HepG2 (cell line): ENCODE results near the gene PEPD. TPM values are rescaled to one million over a fixed set of nuclear protein-coding genes. Genes with fewer than 3 reads are reported as not detected.

Experiments
- ATAC-seq: fragments of 200-7000 bp; cut with Tn5 transposase; 3 replicates; pipeline ENCODE4 v1.9.1; 2020; ENCODE audit warnings: mild to moderate bottlenecking, moderate library complexity
- BruUV-seq: library from RNA; stranded (reverse); fragments of 400-500 nt; replicated peaks from 2 replicates; lab custom pipeline; 2021; lab: Mats Ljungman, UMichigan
- CTCF ChIA-PET: fragments of 300-600 bp; formaldehyde crosslinking; extraction: SDS; loops from one replicate; lab custom pipeline; 2021; ENCODE audit warnings: low total read pairs, inconsistent platforms, low intra/inter-chr PET ratio; lab: Yijun Ruan, JAX
- POLR2A ChIA-PET: fragments of 350-600 bp; sonication (Branson Sonifier 250); formaldehyde crosslinking; loops from one replicate; lab custom pipeline; 2020; ENCODE audit warnings: antibody characterized with exemption, inconsistent platforms; lab: Yijun Ruan, JAX
- DNase-seq: peaks from one replicate; pipeline ENCODE4 v3.0.0-alpha.2; 2015; ENCODE audit warnings: low spot score
- FAIRE-seq: peaks from 3 replicates; lab custom pipeline; 2011; peaks lifted over from hg19 to GRCh38; lab: Jason Lieb, UNC
- H2AFZ ChIP-seq: one replicate; pipeline ENCODE4 v1.6.1; 2011; ENCODE audit warnings: low read length, inconsistent platforms
- H3K27ac ChIP-seq: fragments of 300-600 bp; 3 replicates; pipeline ENCODE4 v1.8.0; 2011; ENCODE audit warnings: mixed run types, mild to moderate bottlenecking, mixed read lengths, low read length, inconsistent platforms; ENCODE audit not compliant: insufficient read depth; ENCODE audit errors: extremely low read length
- H3K27me3 ChIP-seq, 2 experiments: fragments of 200-600 bp in 1 of 2; 2 replicates in 1 of 2; 3 replicates in 1 of 2; pipeline versions ENCODE4 v1.6.0 to v1.8.0; 2011; ENCODE audit warnings: low read length in 2 of 2, mild to moderate bottlenecking in 2 of 2, moderate library complexity in 2 of 2, inconsistent platforms in 1 of 2; ENCODE audit not compliant: insufficient read depth in 2 of 2, control insufficient read depth in 1 of 2
- H3K36me3 ChIP-seq, 2 experiments: fragments of 200-600 bp in 1 of 2; replicated peaks in 1 of 2; 2 replicates in 1 of 2; 3 replicates in 1 of 2; pipeline versions ENCODE4 v1.5.1 to v1.8.0; 2011; ENCODE audit warnings: low read length in 2 of 2, inconsistent platforms in 1 of 2; ENCODE audit not compliant: insufficient read depth in 2 of 2, control insufficient read depth in 1 of 2
- H3K4me1 ChIP-seq: 2 replicates; pipeline ENCODE4 v1.5.1; 2012; ENCODE audit warnings: low read length, inconsistent platforms; ENCODE audit not compliant: insufficient read depth
- H3K4me2 ChIP-seq: 2 replicates; pipeline ENCODE4 v1.6.0; 2011; ENCODE audit warnings: low read depth, low read length, inconsistent platforms
- H3K4me3 ChIP-seq, 3 experiments: fragments of 200-600 bp in 1 of 3; sonication (generic), shearing (Covaris generic) in 1 of 3; replicated peaks in 1 of 3; 2 replicates each; pipeline ENCODE4 v1.5.1; 2011 to 2016; ENCODE audit warnings: low read length in 3 of 3, inconsistent platforms in 2 of 3, low read depth in 2 of 3, mild to moderate bottlenecking in 2 of 3, control low read depth in 1 of 3, mixed read lengths in 1 of 3; ENCODE audit not compliant: insufficient read depth in 1 of 3
- H3K79me2 ChIP-seq: one replicate; pipeline ENCODE4 v1.6.1; 2011; ENCODE audit warnings: low read length, inconsistent platforms; ENCODE audit not compliant: insufficient read depth
- H3K9ac ChIP-seq: 2 replicates; pipeline ENCODE4 v1.6.0; 2011; ENCODE audit warnings: mild to moderate bottlenecking, low read depth, low read length, inconsistent platforms; ENCODE audit not compliant: insufficient read depth
- H3K9me3 ChIP-seq: 2 replicates; pipeline ENCODE4 v1.5.1; 2012; ENCODE audit warnings: mild to moderate bottlenecking, low read length
- H4K20me1 ChIP-seq: 2 replicates; pipeline ENCODE4 v1.6.0; 2011; ENCODE audit warnings: inconsistent platforms, mild to moderate bottlenecking, low read length, moderate library complexity; ENCODE audit not compliant: insufficient read depth
- CREM ChIP-seq, 2 experiments: sonication (generic) in 1 of 2; formaldehyde crosslinking in 1 of 2; IDR thresholded peaks; 2 replicates each; pipeline versions ENCODE4 v1.4.0 to v1.6.1; 2016 to 2020; ENCODE audit warnings: antibody characterized with exemption in 1 of 2, mild to moderate bottlenecking in 1 of 2, missing genetic modification reagents in 1 of 2
- DNMT1 ChIP-seq: sonication (generic); formaldehyde crosslinking; IDR thresholded peaks from 2 replicates; pipeline ENCODE4 v1.5.1; 2020; ENCODE audit warnings: mild to moderate bottlenecking, missing genetic modification reagents
- MED13 ChIP-seq: sonication (generic); formaldehyde crosslinking; IDR thresholded peaks from 2 replicates; pipeline ENCODE4 v1.5.0; 2020; ENCODE audit warnings: missing genetic modification reagents
- PHF20 ChIP-seq: sonication (generic); formaldehyde crosslinking; IDR thresholded peaks from 2 replicates; pipeline ENCODE4 v1.5.0; 2020; ENCODE audit warnings: mild to moderate bottlenecking, missing genetic modification reagents
- POGZ ChIP-seq: sonication (generic); formaldehyde crosslinking; IDR thresholded peaks from 2 replicates; pipeline ENCODE4 v1.4.0; 2020; ENCODE audit warnings: mild to moderate bottlenecking, missing genetic modification reagents
- STAT5B ChIP-seq: sonication (generic); formaldehyde crosslinking; IDR thresholded peaks from 2 replicates; pipeline ENCODE4 v1.4.0; 2020; ENCODE audit warnings: missing genetic modification reagents
- WIZ ChIP-seq: sonication (generic); formaldehyde crosslinking; IDR thresholded peaks from 2 replicates; pipeline ENCODE4 v1.5.1; 2020; ENCODE audit warnings: mild to moderate bottlenecking, missing genetic modification reagents
- ZFAT ChIP-seq: sonication (generic); formaldehyde crosslinking; conservative IDR thresholded peaks from 2 replicates; pipeline ENCODE4 v1.8.1; 2023; ENCODE audit warnings: missing genetic modification reagents, inconsistent platforms
- ZNF207 ChIP-seq: fragments of 450-650 bp; IDR thresholded peaks from 2 replicates; pipeline ENCODE4 v1.6.1; 2016; ENCODE audit warnings: antibody characterized with exemption, borderline replicate concordance
- ZNF335 ChIP-seq: sonication (generic); formaldehyde crosslinking; IDR thresholded peaks from 2 replicates; pipeline ENCODE4 v1.4.0; 2020; ENCODE audit warnings: missing genetic modification reagents
- ZNF441 ChIP-seq: sonication (generic); formaldehyde crosslinking; IDR thresholded peaks from 2 replicates; pipeline ENCODE4 v1.7.0; 2021; ENCODE audit warnings: missing genetic modification reagents, borderline replicate concordance
- ZNF556 ChIP-seq: sonication (generic); formaldehyde crosslinking; IDR thresholded peaks from 2 replicates; pipeline ENCODE4 v1.4.0; 2020; ENCODE audit warnings: mild to moderate bottlenecking, missing genetic modification reagents, borderline replicate concordance
- ZNF7 ChIP-seq: IDR thresholded peaks from 2 replicates; pipeline ENCODE4 v1.6.1; 2016; ENCODE audit warnings: missing biosample characterization, missing genetic modification reagents
- ZNF720 ChIP-seq: sonication (generic); formaldehyde crosslinking; IDR thresholded peaks from 2 replicates; pipeline ENCODE4 v1.4.0; 2020; ENCODE audit warnings: missing genetic modification reagents
- WGBS: methylation state at CpG from one replicate; pipeline ENCODE4 v1.1.6; 2017; ENCODE audit warnings: low lambda C conversion rate; 5-methylcytosine and 5-hydroxymethylcytosine counted together
- in situ Hi-C: cut with HindIII; loops from 2 replicates; pipeline ENCODE4 v1.10.0; 2017; ENCODE audit warnings: low pct_unique_long_range_greater_than_20kb; ENCODE audit not compliant: extremely low pct_ligation_motif_present
- intact Hi-C: fragments of 100-400 bp; cut with micrococcal nuclease; formaldehyde crosslinking; loops from one replicate; pipeline ENCODE4 v1.10.0; 2022; ENCODE audit not compliant: unreplicated experiment
- polyA plus RNA-seq, 8 experiments: library from polyadenylated mRNA; depleted of rRNA in 3 of 8; stranded (reverse) in 7 of 8; unstranded in 1 of 8; fragments of >200 nt; fragmentation: Illumina TruSeq in 4 of 8; extraction: Trizol in 4 of 8; gene quantifications; 2 replicates each; pipeline versions ENCODE4 v1.2.1 to v1.2.3, GENCODE V29; 2011 to 2016; ENCODE audit warnings: low read depth in 4 of 8, missing spikeins in 1 of 8, mixed read lengths in 1 of 8; ENCODE audit not compliant: insufficient read depth in 1 of 8
- total RNA-seq, 5 experiments: library from RNA; depleted of rRNA; stranded (reverse); fragments of >200 nt; fragmentation: Illumina TruSeq; extraction: Trizol; gene quantifications; 2 replicates each; pipeline ENCODE4 v1.2.3, GENCODE V29; 2016; ENCODE audit warnings: low read depth in 1 of 5
- TF ChIP-seq, protein P1 (sequence below): sonication (generic); formaldehyde crosslinking; IDR thresholded peaks from 2 replicates; pipeline ENCODE4 v1.4.0; 2020; ENCODE audit warnings: missing genetic modification reagents
- TF ChIP-seq, protein P2 (sequence below): sonication (generic); formaldehyde crosslinking; IDR thresholded peaks from 2 replicates; pipeline ENCODE4 v1.8.1; 2023; ENCODE audit warnings: mild to moderate bottlenecking, moderate library complexity, missing genetic modification reagents

Gene PEPD
- total and polyA plus RNA-seq, 2 of the 13 experiments (the other 11 are each of a cell fraction or from before 2014, with no cell fraction given): 60.7 to 75.1 TPM

DNA sequence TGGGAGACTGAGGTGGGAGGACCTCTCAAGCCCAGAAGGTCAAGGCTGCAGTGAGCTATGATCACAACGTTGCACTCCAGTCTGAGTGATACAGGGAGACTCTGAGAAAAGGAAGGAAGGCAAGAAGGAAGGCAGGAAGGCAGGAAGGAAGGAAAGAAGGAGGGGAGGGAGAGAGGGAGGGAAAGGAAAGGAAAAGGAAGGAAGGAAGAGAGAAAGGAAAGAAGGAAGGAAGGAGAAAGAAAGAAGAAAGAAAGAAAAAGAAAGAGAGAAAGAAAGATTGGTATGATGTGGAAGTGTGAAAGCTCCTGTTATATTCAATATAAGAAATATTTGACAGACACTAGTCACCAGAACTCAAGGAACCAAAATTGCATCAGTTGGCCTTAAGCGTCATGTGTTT lies 180.6 kb downstream of the PEPD start:
- H3K27me3 ChIP-seq: no peaks in the 10 kb centered on the region
- 74% methylated on average over 2 of the region's 2 CpGs for WGBS
- no peaks in the 10 kb centered on the region for H3K9me3 ChIP-seq
- no peak overlapping the region for H3K27ac ChIP-seq
- no peak overlapping the region for H3K4me2 ChIP-seq
- no peaks in the 10 kb centered on the region for H4K20me1 ChIP-seq
- no peak for TF ChIP-seq MED13 (CRISPR knock-in tag)
- TF ChIP-seq ZNF556: no peak
- TF ChIP-seq POGZ (CRISPR knock-in tag): no peak
- TF ChIP-seq ZNF720: no peak
- TF ChIP-seq, protein P1, sequence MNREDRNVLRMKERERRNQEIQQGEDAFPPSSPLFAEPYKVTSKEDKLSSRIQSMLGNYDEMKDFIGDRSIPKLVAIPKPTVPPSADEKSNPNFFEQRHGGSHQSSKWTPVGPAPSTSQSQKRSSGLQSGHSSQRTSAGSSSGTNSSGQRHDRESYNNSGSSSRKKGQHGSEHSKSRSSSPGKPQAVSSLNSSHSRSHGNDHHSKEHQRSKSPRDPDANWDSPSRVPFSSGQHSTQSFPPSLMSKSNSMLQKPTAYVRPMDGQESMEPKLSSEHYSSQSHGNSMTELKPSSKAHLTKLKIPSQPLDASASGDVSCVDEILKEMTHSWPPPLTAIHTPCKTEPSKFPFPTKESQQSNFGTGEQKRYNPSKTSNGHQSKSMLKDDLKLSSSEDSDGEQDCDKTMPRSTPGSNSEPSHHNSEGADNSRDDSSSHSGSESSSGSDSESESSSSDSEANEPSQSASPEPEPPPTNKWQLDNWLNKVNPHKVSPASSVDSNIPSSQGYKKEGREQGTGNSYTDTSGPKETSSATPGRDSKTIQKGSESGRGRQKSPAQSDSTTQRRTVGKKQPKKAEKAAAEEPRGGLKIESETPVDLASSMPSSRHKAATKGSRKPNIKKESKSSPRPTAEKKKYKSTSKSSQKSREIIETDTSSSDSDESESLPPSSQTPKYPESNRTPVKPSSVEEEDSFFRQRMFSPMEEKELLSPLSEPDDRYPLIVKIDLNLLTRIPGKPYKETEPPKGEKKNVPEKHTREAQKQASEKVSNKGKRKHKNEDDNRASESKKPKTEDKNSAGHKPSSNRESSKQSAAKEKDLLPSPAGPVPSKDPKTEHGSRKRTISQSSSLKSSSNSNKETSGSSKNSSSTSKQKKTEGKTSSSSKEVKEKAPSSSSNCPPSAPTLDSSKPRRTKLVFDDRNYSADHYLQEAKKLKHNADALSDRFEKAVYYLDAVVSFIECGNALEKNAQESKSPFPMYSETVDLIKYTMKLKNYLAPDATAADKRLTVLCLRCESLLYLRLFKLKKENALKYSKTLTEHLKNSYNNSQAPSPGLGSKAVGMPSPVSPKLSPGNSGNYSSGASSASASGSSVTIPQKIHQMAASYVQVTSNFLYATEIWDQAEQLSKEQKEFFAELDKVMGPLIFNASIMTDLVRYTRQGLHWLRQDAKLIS (CRISPR knock-in tag): no peak
- TF ChIP-seq, protein P2, sequence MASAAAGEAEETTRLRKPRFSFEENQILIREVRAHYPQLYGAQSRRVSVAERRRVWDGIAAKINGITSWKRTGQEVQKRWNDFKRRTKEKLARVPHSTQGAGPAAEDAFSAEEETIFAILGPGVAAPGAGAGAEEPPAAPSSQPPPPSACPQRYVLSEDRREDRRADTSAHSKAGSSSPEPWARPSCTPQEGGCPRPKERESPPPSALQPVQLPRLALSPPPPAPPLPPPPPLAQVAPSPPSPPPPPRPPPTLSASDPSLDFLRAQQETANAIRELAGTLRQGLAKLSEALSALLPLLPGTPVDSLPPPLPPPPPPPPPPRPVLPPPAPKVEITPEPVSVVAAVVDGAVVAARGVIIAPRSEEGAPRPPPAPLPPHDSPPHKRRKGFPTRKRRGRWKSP (CRISPR knock-in tag): no peak
- no peak for TF ChIP-seq PHF20 (CRISPR knock-in tag)
- no peak for TF ChIP-seq ZFAT
- no peak for TF ChIP-seq STAT5B
- TF ChIP-seq ZNF441: no peak
- no peak for TF ChIP-seq WIZ
- no peak for TF ChIP-seq CREM (IDR thresholded peaks at IDR 0.05)
- no peak for TF ChIP-seq CREM (CRISPR knock-in tag; IDR thresholded peaks at IDR 0.05)
- TF ChIP-seq ZNF207: no peak
- no peak for TF ChIP-seq DNMT1 (CRISPR knock-in tag)
- TF ChIP-seq ZNF7 (CRISPR knock-in tag): no peak
- TF ChIP-seq ZNF335 (CRISPR knock-in tag): no peak
- BruUV-seq: no TSS peak
- ChIA-PET POLR2A (interaction anchor here (0.6 to 1.1 kb wide), 2 partner anchors 10 to 38 kb away, joined by 3 read pairs; partner anchors contain the start of gene CEBPA), CTCF (no interaction called here)
- no peak for ATAC-seq
- no peak overlapping the region for H3K9ac ChIP-seq
- no peak for FAIRE-seq
- no peak overlapping the region for H2AFZ ChIP-seq
- H3K4me3 ChIP-seq: no peak overlapping the region
- no peaks in the 10 kb centered on the region for H3K36me3 ChIP-seq
- no peak for DNase-seq
- in situ Hi-C loops: no loop called here
- H3K4me1 ChIP-seq: peaks cover 15% of the 10 kb centered on the region
- intact Hi-C loops: no loop called here
- H3K79me2 ChIP-seq: no peaks in the 10 kb centered on the region
